HepG2 (cell line): ENCODE results near the gene FBXW4. TPM values are rescaled to one million over a fixed set of nuclear protein-coding genes. Genes with fewer than 3 reads are reported as not detected.

ENCODE experiments used
- GFI1 ChIP-seq: sonication (generic); formaldehyde crosslinking; IDR thresholded peaks from 2 replicates; pipeline ENCODE4 v1.5.0; 2020; ENCODE audit warnings: missing genetic modification reagents, mild to moderate bottlenecking, borderline replicate concordance
- TSC22D2 ChIP-seq: sonication (generic); formaldehyde crosslinking; IDR thresholded peaks from 2 replicates; pipeline ENCODE4 v1.5.1; 2020; ENCODE audit warnings: missing genetic modification reagents, mild to moderate bottlenecking, borderline replicate concordance
- ZNF10 ChIP-seq: sonication (generic); formaldehyde crosslinking; IDR thresholded peaks from 2 replicates; pipeline ENCODE4 v1.4.0; 2020; ENCODE audit warnings: mild to moderate bottlenecking, low read depth, missing genetic modification reagents, borderline replicate concordance
- ZNF235 ChIP-seq: sonication (generic); formaldehyde crosslinking; IDR thresholded peaks from 2 replicates; pipeline ENCODE4 v1.8.1; 2023; ENCODE audit warnings: mild to moderate bottlenecking, missing genetic modification reagents, borderline replicate concordance
- ZNF484 ChIP-seq: sonication (generic); formaldehyde crosslinking; IDR thresholded peaks from 2 replicates; pipeline ENCODE4 v1.5.1; 2020; ENCODE audit warnings: mild to moderate bottlenecking, low read depth, missing genetic modification reagents, borderline replicate concordance
- polyA plus RNA-seq, 8 experiments: library from polyadenylated mRNA; depleted of rRNA in 3 of 8; stranded (reverse) in 7 of 8; unstranded in 1 of 8; fragments of >200 nt; fragmentation: Illumina TruSeq in 4 of 8; extraction: Trizol in 4 of 8; gene quantifications; 2 replicates each; pipeline versions ENCODE4 v1.2.1 to v1.2.3, GENCODE V29; 2011 to 2016; ENCODE audit warnings: low read depth in 4 of 8, missing spikeins in 1 of 8, mixed read lengths in 1 of 8; ENCODE audit not compliant: insufficient read depth in 1 of 8
- total RNA-seq, 5 experiments: library from RNA; depleted of rRNA; stranded (reverse); fragments of >200 nt; fragmentation: Illumina TruSeq; extraction: Trizol; gene quantifications; 2 replicates each; pipeline ENCODE4 v1.2.3, GENCODE V29; 2016; ENCODE audit warnings: low read depth in 1 of 5
- TF ChIP-seq, protein P1 (sequence below): sonication (generic); formaldehyde crosslinking; IDR thresholded peaks from 2 replicates; pipeline ENCODE4 v1.4.0; 2020; ENCODE audit warnings: mild to moderate bottlenecking, missing genetic modification reagents, borderline replicate concordance
- TF ChIP-seq, protein P2 (sequence below): sonication (generic); formaldehyde crosslinking; IDR thresholded peaks from 2 replicates; pipeline ENCODE4 v1.4.0; 2020; ENCODE audit warnings: missing genetic modification reagents, borderline replicate concordance
- TF ChIP-seq, protein P3 (sequence below): sonication (generic); formaldehyde crosslinking; IDR thresholded peaks from 2 replicates; pipeline ENCODE4 v1.4.0; 2020; ENCODE audit warnings: mild to moderate bottlenecking, low read depth, missing genetic modification reagents
- TF ChIP-seq, protein P4 (sequence below): sonication (generic); formaldehyde crosslinking; IDR thresholded peaks from 2 replicates; pipeline ENCODE4 v1.8.0; 2022; ENCODE audit warnings: mild to moderate bottlenecking, missing genetic modification reagents, moderate library complexity

Gene FBXW4
- total and polyA plus RNA-seq, 2 of the 13 experiments (the other 11 are each of a cell fraction or from before 2014, with no cell fraction given): 23.5 to 33.7 TPM

DNA sequence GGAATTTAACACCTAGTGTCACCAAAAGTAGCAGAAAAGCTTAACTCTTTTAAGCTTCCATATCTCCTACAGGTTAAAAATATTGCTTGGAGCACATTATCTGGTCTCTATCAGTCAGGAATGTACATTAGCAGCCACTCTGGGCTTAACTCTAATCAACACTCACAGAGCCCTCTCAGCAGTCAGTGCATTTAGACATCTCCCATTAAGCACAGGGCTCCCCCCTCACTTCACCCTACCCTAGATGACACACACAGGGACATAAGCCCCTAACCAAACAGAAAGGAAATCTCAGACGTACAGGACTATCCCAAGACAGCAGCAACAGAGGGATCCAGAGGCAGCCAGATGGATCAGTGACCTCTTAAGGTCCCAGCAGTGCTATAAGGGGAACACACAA, 26.4 kb downstream of the FBXW4 start (continued):
- TF ChIP-seq, protein P1, sequence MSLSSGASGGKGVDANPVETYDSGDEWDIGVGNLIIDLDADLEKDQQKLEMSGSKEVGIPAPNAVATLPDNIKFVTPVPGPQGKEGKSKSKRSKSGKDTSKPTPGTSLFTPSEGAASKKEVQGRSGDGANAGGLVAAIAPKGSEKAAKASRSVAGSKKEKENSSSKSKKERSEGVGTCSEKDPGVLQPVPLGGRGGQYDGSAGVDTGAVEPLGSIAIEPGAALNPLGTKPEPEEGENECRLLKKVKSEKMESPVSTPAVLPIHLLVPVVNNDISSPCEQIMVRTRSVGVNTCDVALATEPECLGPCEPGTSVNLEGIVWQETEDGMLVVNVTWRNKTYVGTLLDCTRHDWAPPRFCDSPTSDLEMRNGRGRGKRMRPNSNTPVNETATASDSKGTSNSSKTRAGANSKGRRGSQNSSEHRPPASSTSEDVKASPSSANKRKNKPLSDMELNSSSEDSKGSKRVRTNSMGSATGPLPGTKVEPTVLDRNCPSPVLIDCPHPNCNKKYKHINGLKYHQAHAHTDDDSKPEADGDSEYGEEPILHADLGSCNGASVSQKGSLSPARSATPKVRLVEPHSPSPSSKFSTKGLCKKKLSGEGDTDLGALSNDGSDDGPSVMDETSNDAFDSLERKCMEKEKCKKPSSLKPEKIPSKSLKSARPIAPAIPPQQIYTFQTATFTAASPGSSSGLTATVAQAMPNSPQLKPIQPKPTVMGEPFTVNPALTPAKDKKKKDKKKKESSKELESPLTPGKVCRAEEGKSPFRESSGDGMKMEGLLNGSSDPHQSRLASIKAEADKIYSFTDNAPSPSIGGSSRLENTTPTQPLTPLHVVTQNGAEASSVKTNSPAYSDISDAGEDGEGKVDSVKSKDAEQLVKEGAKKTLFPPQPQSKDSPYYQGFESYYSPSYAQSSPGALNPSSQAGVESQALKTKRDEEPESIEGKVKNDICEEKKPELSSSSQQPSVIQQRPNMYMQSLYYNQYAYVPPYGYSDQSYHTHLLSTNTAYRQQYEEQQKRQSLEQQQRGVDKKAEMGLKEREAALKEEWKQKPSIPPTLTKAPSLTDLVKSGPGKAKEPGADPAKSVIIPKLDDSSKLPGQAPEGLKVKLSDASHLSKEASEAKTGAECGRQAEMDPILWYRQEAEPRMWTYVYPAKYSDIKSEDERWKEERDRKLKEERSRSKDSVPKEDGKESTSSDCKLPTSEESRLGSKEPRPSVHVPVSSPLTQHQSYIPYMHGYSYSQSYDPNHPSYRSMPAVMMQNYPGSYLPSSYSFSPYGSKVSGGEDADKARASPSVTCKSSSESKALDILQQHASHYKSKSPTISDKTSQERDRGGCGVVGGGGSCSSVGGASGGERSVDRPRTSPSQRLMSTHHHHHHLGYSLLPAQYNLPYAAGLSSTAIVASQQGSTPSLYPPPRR: no peak
- TF ChIP-seq, protein P2, sequence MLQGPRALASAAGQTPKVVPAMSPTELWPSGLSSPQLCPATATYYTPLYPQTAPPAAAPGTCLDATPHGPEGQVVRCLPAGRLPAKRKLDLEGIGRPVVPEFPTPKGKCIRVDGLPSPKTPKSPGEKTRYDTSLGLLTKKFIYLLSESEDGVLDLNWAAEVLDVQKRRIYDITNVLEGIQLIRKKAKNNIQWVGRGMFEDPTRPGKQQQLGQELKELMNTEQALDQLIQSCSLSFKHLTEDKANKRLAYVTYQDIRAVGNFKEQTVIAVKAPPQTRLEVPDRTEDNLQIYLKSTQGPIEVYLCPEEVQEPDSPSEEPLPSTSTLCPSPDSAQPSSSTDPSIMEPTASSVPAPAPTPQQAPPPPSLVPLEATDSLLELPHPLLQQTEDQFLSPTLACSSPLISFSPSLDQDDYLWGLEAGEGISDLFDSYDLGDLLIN (CRISPR knock-in tag): no peak
- TF ChIP-seq TSC22D2 (no peak), ZNF10 (no peak), ZNF235 (CRISPR knock-in tag) (no peak), ZNF484 (CRISPR knock-in tag) (no peak), GFI1 (CRISPR knock-in tag) (no peak)
- TF ChIP-seq, protein P3, sequence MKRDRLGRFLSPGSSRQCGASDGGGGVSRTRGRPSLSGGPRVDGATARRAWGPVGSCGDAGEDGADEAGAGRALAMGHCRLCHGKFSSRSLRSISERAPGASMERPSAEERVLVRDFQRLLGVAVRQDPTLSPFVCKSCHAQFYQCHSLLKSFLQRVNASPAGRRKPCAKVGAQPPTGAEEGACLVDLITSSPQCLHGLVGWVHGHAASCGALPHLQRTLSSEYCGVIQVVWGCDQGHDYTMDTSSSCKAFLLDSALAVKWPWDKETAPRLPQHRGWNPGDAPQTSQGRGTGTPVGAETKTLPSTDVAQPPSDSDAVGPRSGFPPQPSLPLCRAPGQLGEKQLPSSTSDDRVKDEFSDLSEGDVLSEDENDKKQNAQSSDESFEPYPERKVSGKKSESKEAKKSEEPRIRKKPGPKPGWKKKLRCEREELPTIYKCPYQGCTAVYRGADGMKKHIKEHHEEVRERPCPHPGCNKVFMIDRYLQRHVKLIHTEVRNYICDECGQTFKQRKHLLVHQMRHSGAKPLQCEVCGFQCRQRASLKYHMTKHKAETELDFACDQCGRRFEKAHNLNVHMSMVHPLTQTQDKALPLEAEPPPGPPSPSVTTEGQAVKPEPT (CRISPR knock-in tag): no peak
- TF ChIP-seq, protein P4, sequence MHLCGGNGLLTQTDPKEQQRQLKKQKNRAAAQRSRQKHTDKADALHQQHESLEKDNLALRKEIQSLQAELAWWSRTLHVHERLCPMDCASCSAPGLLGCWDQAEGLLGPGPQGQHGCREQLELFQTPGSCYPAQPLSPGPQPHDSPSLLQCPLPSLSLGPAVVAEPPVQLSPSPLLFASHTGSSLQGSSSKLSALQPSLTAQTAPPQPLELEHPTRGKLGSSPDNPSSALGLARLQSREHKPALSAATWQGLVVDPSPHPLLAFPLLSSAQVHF (CRISPR knock-in tag): no peak
- TF ChIP-seq, all 625 proteins: peak for 0
